Heart left ventricle (tissue), 16 donors: ENCODE data around the gene TMEM14A. TPM values are rescaled to one million over a fixed set of nuclear protein-coding genes. Genes with fewer than 3 reads are reported as not detected.
A peak's percentile ranks its signal among the peaks of the same experiment; 100 is the strongest.

Experiments
- ATAC-seq, 4 donors: fragments of 200-7000 bp; cut with Tn5 transposase; one replicate each; pipeline ENCODE4 v1.9.1; 2020 to 2022; ENCODE audit warnings: moderate library complexity in 4 of 4, mild to moderate bottlenecking in 3 of 4, moderate number of reproducible peaks in 1 of 4
- DNase-seq, 5 donors: peaks; one replicate each; pipeline ENCODE4 v3.0.0-alpha.2; 2020
- H3K27ac ChIP-seq, 12 donors: fragments of 200-600 bp; sonication (generic) in 4 of 12; one replicate each; pipeline versions ENCODE4 v1.5.0 to v1.8.0; 2016 to 2022; ENCODE audit warnings: mild to moderate bottlenecking in 2 of 12
- H3K27me3 ChIP-seq, 9 donors: fragments of 200-600 bp; sonication (generic) in 2 of 9; one replicate each; pipeline versions ENCODE4 v1.5.1 to v1.8.0; 2016 to 2022; ENCODE audit warnings: mild to moderate bottlenecking in 3 of 9
- H3K36me3 ChIP-seq, 9 donors: fragments of 200-600 bp; sonication (generic) in 2 of 9; one replicate each; pipeline versions ENCODE4 v1.5.0 to v1.8.0; 2018 to 2022; ENCODE audit warnings: mild to moderate bottlenecking in 2 of 9
- H3K4me1 ChIP-seq, 12 donors: fragments of 200-600 bp; sonication (generic) in 4 of 12; one replicate each; pipeline versions ENCODE4 v1.5.0 to v1.8.0; 2016 to 2022; ENCODE audit warnings: mild to moderate bottlenecking in 3 of 12
- H3K4me3 ChIP-seq, 12 donors: fragments of 200-600 bp; sonication (generic) in 4 of 12; one replicate each; pipeline versions ENCODE4 v1.5.0 to v1.8.0; 2017 to 2022; ENCODE audit warnings: mild to moderate bottlenecking in 9 of 12, moderate library complexity in 4 of 12
- H3K9me3 ChIP-seq, 12 donors: fragments of 200-600 bp; sonication (generic) in 4 of 12; one replicate each; pipeline versions ENCODE4 v1.5.0 to v1.8.0; 2016 to 2022; ENCODE audit warnings: mild to moderate bottlenecking in 1 of 12
- CTCF ChIP-seq, 12 donors: fragments of 200-600 bp; sonication (generic) in 4 of 12; IDR thresholded peaks; one replicate each; pipeline versions ENCODE4 v1.5.0 to v1.8.0; 2018 to 2022; ENCODE audit warnings: antibody characterized with exemption in 12 of 12, mild to moderate bottlenecking in 5 of 12
- POLR2A ChIP-seq, 2 donors: fragments of 450-650 bp; IDR thresholded peaks; one replicate each; pipeline ENCODE4 v1.6.1; 2017; ENCODE audit warnings: antibody characterized with exemption in 2 of 2, mild to moderate bottlenecking in 2 of 2, moderate library complexity in 2 of 2
- WGBS, 4 donors: extraction: QIAGEN DNeasy Blood & Tissue Kit in 2 of 4; methylation state at CpG; one replicate each; pipeline versions ENCODE4 v1.1.5 to v1.1.7; 2013 to 2018; 5-methylcytosine and 5-hydroxymethylcytosine counted together
- intact Hi-C, 10 donors: fragments of 100-400 bp; cut with DNase I; formaldehyde crosslinking; loops; one replicate each; pipeline versions ENCODE4 v1.11.1 to v1.14.2; 2022
- polyA plus RNA-seq, 2 donors: library from polyadenylated mRNA; stranded (reverse); fragments of 200-250 nt; gene quantifications; one replicate each; pipeline ENCODE4 v1.2.3, GENCODE V29; 2013
- total RNA-seq, 9 donors: library from RNA; depleted of rRNA in 2 of 9; stranded (reverse); fragments of >200 nt in 2 of 9; fragmentation: NEBNext Ultra II Directional in 3 of 9; extraction: Animal tissue kit (Norgen Biotek cat#: 25700) in 3 of 9; gene quantifications; one replicate each; pipeline versions ENCODE4 v1.1.0 to v1.2.4, GENCODE V29; 2016 to 2023
- donor health status: ischemic (EF 13 %, LVEDD 7.1; RV severe dilation, severe dysfunction).
- donor health status: healthy with polysubstance abuse.
- donor health status: DM: no; HTN: yes; CAD: no.
- donor health status: DM: no; HTN: no; CAD: no.
- donor health status: ischemic (EF 25% LVEDD 6.9; RV normal size, moderate dysfunction).
- donor health status: ischemic (EF 25% LVEDD 5.7; RV mildly dilated, moderate dysfunction).
- donor health status: healthy.
- donor health status: DM: yes; HTN: yes; CAD: no.
- donor health status: ischemic (EF 35%, LVEDD 5.7; RV mildly dilated, moderate dysfunction).
- donor health status: nonischemic (EF 11% LVEDD 7.7; RV severe dilation, severe dysfunction).
- donor health status: DM: yes; HTN: yes; CAD: no.
- donor health status: PGD.
- donor health status: ischemic (EF 29% LVEDD 5.4; RV normal size, mild dysfunction).
- donor health status: nonischemic (EF 23%, LVEDD 6.1; RV moderate dilation, normal function).

Gene TMEM14A
- total and polyA plus RNA-seq, 11 donors, result 5.0 to 13.5 (median 8.0) TPM

- no peaks in the 10 kb centered on the region for H3K27me3 ChIP-seq
- no peak for TF ChIP-seq POLR2A (IDR thresholded peaks at IDR 0.05)
- TF ChIP-seq CTCF (IDR thresholded peaks at IDR 0.05), result no peak
- H3K9me3 ChIP-seq, result no peaks in the 10 kb centered on the region
- no peak for ATAC-seq
- intact Hi-C loops, result no loop called here
- no peaks in the 10 kb centered on the region for H3K36me3 ChIP-seq
- DNase-seq, result no peak
- H3K27ac ChIP-seq, result peak overlapping the region in 1 of 12 donors; percentile 64
- peaks cover 0 to 4% (median 0%) of the 10 kb centered on the region in 12 donors for H3K4me1 ChIP-seq
- H3K4me3 ChIP-seq, result no peak overlapping the region
- 42 to 65% (median 46%) methylated on average over 3 of the region's 3 CpGs for WGBS, 4 donors
Observed at GRCh38 chr6:52728394-52728793, 57.5 kb downstream of the TMEM14A start.

GRCh38 chr6:52729576-52729975 is 58.7 kb downstream of the TMEM14A start:
- no peak for TF ChIP-seq CTCF (IDR thresholded peaks at IDR 0.05)
- no peak for TF ChIP-seq POLR2A (IDR thresholded peaks at IDR 0.05)
- intact Hi-C loops, result no loop called here
- DNase-seq, result no peak
- Histone ChIP-seq H3K36me3 (no peaks in the 10 kb centered on the region), H3K27me3 (no peaks in the 10 kb centered on the region), H3K27ac (no peak overlapping the region), H3K4me3 (no peak overlapping the region), H3K9me3 (no peaks in the 10 kb centered on the region), H3K4me1 (peaks cover 0 to 4% (median 0%) of the 10 kb centered on the region in 12 donors)
- ATAC-seq, result no peak
- WGBS, 4 donors, result 78 to 93% (median 89%) methylated on average over 1 of the region's 1 CpG

- intact Hi-C loops, result no loop called here
- H3K4me1 ChIP-seq, result peaks cover 0 to 4% (median 0%) of the 10 kb centered on the region in 12 donors
- no peaks in the 10 kb centered on the region for H3K9me3 ChIP-seq
- WGBS, 4 donors, result 62 to 77% (median 65%) methylated on average over 4 to 6 of the region's 6 CpGs
- H3K36me3 ChIP-seq, result no peaks in the 10 kb centered on the region
- no peaks in the 10 kb centered on the region for H3K27me3 ChIP-seq
- no peak overlapping the region for H3K27ac ChIP-seq
- TF ChIP-seq CTCF (IDR thresholded peaks at IDR 0.05), result no peak
- no peak for TF ChIP-seq POLR2A (IDR thresholded peaks at IDR 0.05)
- no peak overlapping the region for H3K4me3 ChIP-seq
- ATAC-seq, result no peak
- no peak for DNase-seq
Observed at GRCh38 chr6:52731719-52732118, 60.8 kb downstream of the TMEM14A start.

GRCh38 chr6:52733172-52733571 is 62.3 kb downstream of the TMEM14A start:
- Histone ChIP-seq H3K27ac (no peak overlapping the region), H3K4me1 (peaks cover 0 to 4% (median 0%) of the 10 kb centered on the region in 12 donors), H3K27me3 (no peaks in the 10 kb centered on the region), H3K36me3 (no peaks in the 10 kb centered on the region), H3K9me3 (no peaks in the 10 kb centered on the region), H3K4me3 (no peak overlapping the region)
- TF ChIP-seq CTCF (IDR thresholded peaks at IDR 0.05), result no peak
- TF ChIP-seq POLR2A (IDR thresholded peaks at IDR 0.05), result no peak
- ATAC-seq (no peak), DNase-seq (no peak)
- WGBS, 4 donors, result 83 to 100% (median 95%) methylated on average over 1 of the region's 1 CpG
- intact Hi-C loops, result no loop called here
